Glomerular visceral epithelial cell (primary cell): ENCODE results near the gene BCAT1.
A peak's percentile ranks its signal among the peaks of the same experiment; 100 is the strongest.

Experiments
- DNase-seq: peaks from one replicate; pipeline ENCODE4 v3.0.0-alpha.2; 2016; ENCODE audit errors: extremely low spot score

BCAT1 gene, protein sequence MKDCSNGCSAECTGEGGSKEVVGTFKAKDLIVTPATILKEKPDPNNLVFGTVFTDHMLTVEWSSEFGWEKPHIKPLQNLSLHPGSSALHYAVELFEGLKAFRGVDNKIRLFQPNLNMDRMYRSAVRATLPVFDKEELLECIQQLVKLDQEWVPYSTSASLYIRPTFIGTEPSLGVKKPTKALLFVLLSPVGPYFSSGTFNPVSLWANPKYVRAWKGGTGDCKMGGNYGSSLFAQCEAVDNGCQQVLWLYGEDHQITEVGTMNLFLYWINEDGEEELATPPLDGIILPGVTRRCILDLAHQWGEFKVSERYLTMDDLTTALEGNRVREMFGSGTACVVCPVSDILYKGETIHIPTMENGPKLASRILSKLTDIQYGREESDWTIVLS

DNA sequence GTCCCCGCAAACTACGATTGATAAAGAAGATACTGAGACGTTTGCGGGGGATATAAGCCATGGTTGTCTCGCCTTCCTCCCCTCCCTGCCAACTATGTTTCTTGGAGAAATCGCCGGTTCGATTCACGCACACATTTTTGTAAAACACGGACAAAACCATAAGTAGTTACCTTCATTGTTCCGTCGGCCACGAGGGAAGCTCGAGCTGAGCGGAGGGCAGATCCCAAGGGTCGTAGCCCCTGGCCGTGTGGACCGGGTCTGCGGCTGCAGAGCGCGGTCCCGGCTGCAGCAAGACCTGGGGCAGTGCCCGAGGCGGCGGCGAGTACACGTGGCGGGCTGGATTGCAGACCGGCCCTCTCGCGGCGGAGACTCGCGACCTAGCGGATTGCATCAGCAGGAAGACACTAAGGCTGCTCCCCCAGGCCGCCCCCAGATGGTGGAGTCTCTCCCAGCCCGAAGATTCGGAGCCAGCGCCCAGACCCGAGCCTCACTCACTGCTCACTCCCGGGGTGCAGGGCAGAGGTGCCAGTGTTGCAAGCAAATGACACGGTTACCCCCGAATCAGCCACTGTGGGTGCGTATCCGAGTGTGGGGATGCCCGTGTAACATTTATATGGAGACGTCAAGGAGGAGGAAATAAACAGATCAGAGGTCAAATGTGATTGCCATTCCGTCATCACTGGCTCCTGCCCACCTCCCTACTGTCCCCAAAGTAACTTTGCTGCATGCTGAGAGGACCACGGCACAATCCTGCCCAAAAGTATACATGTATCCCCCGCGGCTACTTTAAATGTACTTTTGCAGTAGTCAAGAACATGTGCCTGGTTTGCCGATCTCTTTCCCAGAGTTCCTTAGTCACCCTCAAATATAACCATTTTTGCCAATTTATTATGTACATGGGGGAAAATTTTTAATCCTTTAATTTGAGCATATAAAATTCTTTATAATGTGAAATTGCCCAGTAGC, at the start of gene BCAT1:
Gene BCAT1 (minus strand): TSS at position 345 of the 966 bp plus-strand sequence. CDS start 169 bp downstream, at position 176.
- peak; percentile 73 for DNase-seq

DNA sequence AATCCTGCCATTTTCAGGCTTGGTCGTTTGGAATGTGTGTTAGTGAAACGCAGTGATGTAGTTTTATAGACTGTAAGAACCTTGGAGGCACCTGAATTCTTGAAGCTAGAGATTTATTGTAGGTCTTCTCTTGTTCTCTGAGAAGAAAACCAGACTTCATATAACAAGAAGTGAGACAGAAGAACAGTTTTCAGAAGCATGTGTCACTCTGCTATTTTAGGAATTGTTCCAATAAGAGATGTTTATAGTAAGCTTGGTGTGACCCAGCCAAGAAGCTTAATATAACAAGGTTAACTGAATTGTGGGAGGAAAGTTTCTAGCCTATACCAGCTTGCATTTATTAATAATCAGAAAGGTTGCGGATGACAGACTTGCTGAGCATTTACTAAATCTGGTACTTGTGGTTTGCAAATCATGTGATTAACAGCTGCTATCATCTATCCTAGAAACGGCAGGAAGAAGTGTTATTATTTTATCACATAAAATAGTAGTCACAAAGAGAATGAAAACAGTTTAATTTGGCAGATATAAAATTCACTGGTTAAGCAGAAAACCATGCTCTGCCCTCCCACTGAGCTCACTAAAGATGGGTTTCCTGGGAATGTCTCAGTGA, 49.2 kb upstream of the BCAT1 start:
- DNase-seq, result peak; percentile 49

DNA sequence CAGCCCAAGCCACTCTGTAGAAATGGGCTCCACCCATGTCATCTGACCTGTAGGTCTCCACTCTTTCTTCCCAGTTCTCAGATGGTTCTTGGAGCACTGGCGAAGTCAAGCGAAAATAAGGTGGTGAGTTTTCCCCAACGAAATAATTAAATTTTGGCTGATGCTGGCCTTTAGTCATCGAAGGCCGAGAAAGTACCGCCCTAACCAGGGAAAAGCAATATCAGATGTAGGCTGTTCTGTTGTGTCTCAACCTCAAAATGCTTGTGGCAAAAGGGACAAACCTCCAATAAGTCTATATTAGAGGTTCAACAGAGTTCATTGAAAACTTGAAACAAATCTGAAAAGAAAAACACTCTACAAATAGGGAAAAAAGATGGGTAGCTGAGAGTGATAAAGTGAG, 48.6 kb upstream of the BCAT1 start:
- DNase-seq, result no peak

DNA sequence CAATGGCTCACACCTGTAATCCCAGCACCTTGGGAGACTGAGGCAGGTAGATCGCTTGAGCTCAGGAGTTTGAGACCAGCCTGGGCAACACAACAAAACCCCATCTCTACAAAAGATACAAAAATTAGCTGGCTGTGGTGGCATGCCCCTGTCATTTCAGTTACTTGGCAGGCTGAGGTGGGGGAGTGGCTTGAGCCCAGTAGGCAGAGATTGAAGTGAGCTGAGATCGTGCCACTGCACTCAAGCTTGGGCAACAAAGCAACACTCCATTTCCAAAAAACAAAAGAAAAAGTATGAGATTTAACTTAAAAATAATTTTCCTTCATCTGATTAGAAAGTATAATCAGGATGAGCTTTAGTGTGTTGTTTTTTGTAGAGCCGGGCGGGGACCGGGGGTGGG, 47.9 kb upstream of the BCAT1 start:
- DNase-seq, result no peak

DNA sequence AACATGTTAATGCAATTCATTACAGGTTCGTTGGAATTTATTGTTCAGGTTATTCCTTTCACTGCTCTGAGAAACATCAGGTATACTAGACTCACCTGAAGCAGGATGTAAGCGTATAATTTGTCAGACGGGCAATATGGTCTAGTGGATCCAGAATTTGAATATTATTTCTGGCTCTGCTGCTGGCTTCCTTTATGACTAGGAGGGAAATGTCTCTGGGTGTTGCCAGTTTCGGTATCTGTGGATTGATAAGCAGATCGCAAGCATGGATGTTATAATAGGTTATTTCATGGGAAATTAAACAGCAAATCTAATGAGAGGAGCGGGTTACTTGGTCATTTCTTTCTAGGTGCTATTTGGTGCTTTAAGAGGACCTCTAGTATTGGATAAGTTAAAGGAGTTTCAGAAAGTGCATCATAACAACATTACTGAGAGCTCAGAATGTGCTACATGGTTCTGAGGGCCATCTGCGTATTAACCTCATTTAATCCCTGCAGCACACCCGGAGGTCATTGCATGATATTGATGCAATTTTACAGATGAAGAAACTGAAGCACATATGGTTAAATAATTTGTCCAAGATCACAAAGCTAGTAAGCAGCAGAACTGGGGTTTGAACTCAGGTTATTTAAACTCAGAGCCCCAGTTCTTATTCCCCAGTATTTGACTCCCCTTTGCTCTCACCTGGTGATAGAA, 47.3 kb upstream of the BCAT1 start:
- DNase-seq, result no peak

DNA sequence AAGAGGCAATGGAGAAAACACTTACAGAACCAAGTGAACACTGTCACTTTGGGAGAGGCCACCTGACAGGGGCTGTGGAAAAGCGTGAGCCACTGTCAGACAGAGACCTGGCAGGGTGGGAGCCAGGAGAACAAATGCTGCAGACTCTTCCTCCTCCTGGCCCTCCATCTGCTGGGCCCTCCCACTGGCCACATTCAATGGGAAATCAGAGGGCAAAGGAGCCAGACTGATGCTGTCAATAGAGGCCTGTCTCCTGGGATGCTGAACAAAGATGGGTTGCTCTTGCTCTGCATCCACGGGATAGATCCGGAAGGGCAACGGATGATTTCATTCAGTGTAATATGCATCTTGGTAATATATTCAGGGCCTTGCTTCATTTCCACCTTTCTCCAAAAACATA, 44.9 kb upstream of the BCAT1 start:
- no peak for DNase-seq

DNA sequence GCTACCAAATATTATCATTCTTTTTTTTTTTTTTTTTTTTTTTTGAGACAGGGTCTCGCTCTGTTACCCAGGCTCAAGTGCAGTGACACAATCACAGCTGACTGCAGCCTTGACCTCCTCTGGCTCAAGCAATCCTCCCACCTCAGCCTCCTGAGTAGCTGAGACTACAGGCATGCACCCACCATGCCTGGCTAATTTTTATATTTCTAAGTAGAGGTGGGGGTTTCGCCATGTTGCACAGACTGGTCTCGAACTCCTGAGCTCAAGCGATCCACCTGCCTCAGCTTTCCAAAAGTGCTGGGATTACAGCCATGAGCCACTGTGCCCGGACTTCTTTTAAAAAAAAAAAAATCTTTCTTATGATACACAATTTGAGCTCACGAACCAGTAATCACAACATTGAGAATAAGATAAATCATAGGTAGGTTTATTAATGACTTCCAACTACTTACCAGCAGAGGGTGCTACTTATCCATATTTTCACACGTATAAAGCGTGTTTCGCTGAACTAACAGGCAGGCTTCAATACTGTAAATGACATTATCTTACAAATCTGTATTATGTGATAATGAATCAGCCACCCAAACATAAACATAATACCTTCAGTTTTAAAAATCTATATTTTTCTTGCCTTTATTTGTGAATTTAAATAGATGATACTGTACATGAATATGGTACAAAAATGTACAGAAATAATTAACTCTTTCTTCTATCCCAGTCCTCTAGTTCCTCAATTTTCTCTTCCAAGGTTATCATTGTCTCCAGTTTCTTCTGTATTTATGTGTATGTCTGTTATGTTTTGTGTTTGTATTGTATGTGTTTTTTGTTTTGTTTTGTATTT, 42.5 kb upstream of the BCAT1 start:
- peak; percentile 61 for DNase-seq

DNA sequence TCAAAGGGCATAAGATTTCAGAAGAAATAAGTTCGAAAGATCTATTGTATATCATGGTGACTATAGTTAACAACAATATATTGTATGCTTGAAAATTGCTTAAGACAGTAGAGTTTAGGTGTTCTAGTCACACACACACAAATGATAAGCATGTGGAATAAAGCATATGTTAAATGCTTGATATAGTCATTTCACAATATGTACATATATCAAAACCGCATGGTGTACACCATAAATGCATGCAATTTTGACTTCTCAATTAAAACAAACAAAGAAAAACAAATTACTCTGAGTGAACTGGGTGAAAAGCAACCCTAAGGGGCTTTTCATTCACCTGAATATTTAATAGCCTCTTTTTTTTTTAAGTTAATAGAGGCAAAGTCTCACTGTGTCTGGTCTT, 40.3 kb upstream of the BCAT1 start:
- DNase-seq, result no peak

DNA sequence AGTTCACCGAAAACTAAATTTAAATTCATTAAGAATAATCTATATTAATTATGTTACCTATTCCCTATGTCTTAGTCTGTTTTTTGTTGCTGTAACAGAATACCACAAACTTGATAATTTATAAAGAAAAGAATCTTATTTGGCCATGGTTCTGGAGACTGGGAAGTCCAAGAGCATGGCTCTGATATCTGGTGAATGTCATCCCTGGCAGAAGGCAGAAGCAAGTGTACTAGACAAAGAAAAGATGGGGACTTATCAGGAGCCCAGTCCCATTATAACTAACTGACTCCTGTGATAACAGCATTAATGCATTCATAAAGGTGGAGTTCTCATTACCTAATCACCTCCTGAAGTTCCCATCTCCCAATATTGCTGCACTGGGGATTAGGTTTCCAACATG, 33.3 kb upstream of the BCAT1 start:
- DNase-seq, result no peak

DNA sequence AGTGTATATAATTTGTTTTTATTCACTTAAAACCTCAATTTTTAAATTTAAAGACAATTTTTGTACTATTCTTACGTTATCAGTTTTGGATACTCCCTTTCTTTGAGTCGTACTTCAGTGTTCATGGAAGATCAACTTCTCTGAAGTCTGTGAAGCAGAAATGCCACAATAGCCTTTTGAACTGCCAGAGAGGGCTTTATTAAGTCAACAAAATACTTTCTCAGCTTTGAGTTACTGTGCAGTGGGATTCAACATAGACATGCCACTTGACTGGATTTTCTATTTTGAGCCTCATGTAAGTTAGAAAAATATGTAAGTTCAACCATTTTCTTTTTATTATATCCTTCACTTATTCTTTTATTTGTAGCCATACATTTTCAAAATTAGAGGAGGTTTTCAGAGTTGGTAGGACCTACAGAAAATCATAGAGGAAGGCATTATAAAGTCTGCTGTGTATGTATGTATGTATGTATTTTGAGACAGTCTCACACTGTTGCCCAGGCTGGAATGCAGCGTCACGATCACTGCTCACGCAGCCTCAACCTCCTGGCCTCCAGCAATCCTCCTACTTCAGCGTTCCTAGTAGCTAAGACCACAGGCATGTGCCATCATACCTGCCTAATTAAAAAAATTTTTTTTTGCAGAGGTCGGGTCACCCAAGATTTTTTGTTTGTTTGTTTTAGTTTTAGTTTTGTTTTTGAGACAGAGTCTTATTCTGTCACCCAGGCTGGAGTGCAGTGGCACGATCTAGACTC, 31.3 kb upstream of the BCAT1 start:
- DNase-seq, result peak; percentile 28

DNA sequence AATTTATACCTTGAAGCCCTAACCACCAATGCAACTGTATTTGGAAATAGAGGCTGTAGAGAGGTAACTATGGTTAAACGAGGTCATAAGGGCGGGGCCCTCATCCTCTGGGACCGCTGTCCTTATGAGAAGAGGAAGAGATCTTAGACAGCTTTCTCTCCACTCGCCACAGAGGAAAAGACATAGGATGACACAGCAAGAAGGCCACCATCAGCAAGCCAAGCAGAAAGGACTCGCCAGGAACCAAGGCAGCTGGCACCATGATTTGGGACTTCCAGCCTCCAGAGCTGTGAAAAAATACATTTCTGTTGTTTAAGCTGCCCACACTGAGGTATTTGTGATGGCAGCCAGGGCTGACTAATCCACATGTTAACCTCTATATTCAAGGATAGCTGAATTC, 30.4 kb upstream of the BCAT1 start:
- DNase-seq, result no peak

DNA sequence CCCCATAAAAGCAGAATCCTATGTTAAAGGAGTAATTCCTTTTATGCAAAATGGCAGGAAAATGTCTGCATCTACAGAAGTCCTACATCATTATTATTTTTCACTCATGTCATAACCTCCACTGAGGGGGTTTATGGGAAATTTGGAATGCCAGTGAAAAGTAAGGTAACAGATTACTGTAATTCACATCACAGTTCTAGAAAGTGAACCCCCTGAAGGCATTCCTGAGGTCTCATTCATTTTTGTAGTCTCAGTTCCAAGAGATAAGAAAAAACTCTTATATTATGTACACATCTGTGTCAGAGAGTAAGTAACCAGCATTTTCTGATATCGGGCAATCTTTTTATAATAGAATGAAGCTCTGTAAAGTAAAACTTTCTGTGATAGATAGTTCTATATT, 28.8 kb upstream of the BCAT1 start:
- no peak for DNase-seq

DNA sequence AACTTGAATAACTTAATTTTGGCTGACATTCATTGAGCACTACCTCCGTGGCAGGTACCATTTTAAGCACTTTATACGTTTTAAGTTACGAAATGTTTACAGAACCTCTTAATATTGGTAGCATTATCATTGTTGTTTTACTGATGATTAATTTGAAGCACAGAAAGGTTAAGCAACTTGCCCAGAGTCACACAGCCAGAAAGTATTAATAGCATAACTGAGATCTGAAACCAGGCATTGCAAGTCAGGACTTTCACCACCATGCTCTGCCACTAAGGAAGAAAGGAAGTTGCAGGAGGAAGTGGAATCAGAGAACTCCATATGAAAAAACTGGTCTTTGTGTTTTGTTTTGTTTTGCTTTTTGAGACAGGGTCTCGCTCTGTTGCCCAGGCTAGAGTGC, 28.2 kb upstream of the BCAT1 start:
- no peak for DNase-seq

DNA sequence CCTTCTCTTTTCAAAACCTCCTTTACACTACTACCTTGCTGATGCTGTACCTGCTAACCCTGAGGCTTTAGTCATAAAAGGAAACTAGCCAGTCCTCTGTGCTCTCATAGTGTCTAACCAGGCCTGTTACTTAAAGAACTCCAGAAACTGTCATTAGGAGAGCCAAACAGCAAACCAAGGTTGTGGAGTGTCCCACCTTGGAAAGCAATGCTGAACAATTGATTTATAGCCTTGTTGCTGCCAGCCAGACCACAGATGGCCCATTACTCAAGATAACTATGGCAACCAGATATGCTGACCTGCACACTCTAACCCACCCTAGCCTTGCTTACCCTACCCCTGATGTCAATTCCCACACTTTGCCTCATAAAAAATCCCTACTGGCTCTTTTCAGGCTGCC, 26.5 kb upstream of the BCAT1 start:
- no peak for DNase-seq

DNA sequence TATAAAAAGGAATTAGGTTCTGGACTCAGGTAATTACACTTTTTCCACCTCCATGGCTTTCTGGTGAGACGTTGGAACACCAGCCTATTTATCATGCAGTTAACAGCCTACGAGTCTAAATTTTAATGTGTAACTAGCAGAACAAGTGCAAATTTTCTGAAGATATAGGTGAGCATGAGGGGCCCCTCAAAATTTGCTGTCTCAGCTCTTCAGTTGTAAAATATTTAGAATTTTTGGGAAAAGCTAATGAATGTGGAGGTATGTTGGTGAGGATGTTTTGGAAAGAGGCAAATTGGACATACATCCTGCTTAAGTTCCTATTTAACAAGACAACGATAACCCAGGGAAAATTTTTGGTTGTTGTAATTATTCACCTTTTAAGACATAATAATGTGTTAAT, 25.3 kb upstream of the BCAT1 start:
- no peak for DNase-seq

DNA sequence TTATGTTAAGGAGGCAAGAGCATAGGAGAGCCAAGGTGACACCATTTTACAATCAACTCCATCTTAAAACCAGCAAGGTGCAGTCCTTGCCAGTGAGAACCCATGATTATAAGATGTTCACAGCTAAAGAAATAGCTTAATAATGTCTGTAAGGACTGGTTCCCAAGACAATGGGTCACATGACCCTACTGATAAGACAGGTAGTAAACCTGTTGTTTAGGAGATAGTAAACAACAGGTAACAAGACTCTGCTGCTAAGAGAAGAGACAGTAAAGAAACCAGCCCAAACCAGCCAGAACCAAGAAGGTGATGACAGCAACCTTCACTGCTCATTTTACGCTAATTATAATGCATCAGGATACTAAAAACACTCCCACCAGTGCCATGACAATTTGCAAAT, 23.2 kb upstream of the BCAT1 start:
- DNase-seq, result no peak

DNA sequence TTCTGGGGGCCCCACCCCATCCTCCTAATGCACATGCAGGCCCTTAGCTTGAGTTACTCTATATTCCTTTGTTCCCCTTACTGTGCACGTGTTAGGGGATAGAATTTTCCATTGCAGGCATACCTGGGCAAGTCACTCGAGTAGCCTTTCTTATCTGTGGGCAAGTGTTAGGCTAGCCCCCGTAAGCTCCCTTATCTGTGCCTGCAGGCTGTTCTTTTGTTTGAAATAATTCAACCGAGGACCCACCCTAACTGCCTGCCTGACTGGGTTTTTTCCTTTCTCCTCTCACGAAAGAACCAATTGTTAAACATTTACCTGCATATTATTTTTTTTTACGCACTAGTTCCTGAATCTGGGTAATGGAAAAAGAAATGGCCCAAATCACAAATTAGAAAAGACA, 21.3 kb upstream of the BCAT1 start:
- DNase-seq, result no peak

DNA sequence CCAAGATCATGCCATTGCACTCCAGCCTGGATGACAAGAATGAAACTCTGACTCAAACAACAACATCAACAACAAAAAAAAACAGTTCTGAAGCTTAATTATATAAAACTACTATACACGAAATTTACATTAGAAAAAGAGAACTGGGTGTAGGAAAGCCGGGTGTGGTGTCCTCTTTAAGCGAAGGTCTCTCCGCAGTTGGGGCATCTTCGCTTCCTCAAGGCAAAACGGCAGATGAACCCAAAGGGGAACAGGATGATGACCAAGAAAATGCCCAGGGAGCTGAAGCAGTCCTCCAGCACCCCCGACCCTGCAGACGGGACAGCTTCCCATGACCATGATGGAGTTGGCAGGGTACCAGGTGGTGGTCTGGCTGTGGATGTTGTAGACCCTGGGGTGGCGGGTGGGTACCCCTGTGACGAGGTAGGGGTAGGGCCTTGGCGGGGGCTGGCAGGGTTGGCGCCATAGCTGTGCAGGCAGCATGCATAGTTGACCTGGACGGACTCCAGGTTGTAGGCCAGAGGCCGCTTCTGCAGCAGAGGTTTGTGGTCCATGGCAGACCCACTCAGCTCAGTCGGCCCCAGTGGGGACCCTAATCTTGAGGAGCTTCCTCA, 18.2 kb upstream of the BCAT1 start:
- DNase-seq, result no peak

DNA sequence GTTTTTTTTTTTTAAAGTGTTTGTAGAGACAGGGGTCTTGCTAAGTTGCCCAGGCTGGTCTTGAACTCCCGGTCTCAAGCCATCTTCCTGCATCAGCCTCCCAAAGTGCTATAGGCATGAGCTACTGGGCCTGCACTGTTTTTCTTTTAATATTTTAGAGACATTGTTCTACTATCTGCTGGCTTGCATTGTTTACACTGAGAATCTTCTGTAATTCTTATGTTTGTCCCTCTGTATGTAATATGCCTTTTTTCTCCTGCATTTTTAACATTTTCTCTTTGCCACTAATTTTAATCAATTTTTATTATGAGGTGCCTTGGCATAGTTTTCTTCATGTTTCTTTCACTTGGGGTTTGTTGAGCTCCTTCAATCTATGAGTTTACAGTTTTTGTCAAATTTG, 15.4 kb upstream of the BCAT1 start:
- no peak for DNase-seq
